CD4-positive, alpha-beta T cell (primary cell): Measurements from ENCODE around the gene ABCC8. TPM values are rescaled to one million over a fixed set of nuclear protein-coding genes. Genes with fewer than 3 reads are reported as not detected.
A peak's percentile ranks its signal among the peaks of the same experiment; 100 is the strongest.

Source experiments
- ATAC-seq: fragments of 200-7000 bp; cut with Tn5 transposase; one replicate; pipeline ENCODE4 v1.10.0; 2022; ENCODE audit warnings: mild to moderate bottlenecking; ENCODE audit not compliant: poor library complexity
- CTCF ChIA-PET: fragments of 350-600 bp; sonication (Branson Sonifier 250); formaldehyde crosslinking; loops from one replicate; lab custom pipeline; 2021; ENCODE audit warnings: antibody characterized with exemption, inconsistent platforms; lab: Charles Lee
- POLR2A ChIA-PET: fragments of 350-600 bp; sonication (Branson Sonifier 250); formaldehyde crosslinking; loops from one replicate; lab custom pipeline; 2021; ENCODE audit warnings: antibody characterized with exemption, inconsistent platforms; lab: Charles Lee
- DNase-seq, 14 experiments: peaks; one replicate each; pipeline ENCODE4 v3.0.0-alpha.2; 2013 to 2020; ENCODE audit warnings: mixed read lengths in 2 of 14
- H3K27ac ChIP-seq, 2 donors: one replicate each; pipeline versions ENCODE4 v1.5.1 to v1.7.0; 2013; ENCODE audit warnings: low read length in 2 of 2, low read depth in 1 of 2, mild to moderate bottlenecking in 1 of 2
- H3K27me3 ChIP-seq, 2 experiments: 1 replicate in 1 of 2; 2 replicates in 1 of 2; pipeline versions ENCODE4 v1.6.1 to v1.7.0; 2013; ENCODE audit warnings: low read length in 2 of 2, control low read depth in 1 of 2, mild to moderate bottlenecking in 1 of 2, moderate library complexity in 1 of 2; ENCODE audit not compliant: insufficient read depth in 2 of 2, control insufficient read depth in 1 of 2
- H3K36me3 ChIP-seq: one replicate; pipeline ENCODE4 v1.6.1; 2013; ENCODE audit warnings: low read length, control low read depth; ENCODE audit not compliant: insufficient read depth
- H3K4me1 ChIP-seq: one replicate; pipeline ENCODE4 v1.6.1; 2013; ENCODE audit warnings: low read length, control low read depth; ENCODE audit not compliant: insufficient read depth
- H3K4me3 ChIP-seq: one replicate; pipeline ENCODE4 v1.5.1; 2013; ENCODE audit warnings: mild to moderate bottlenecking, low read length, moderate library complexity
- H3K9me3 ChIP-seq, 2 experiments: 1 replicate in 1 of 2; 2 replicates in 1 of 2; pipeline versions ENCODE4 v1.6.1 to v1.7.0; 2013; ENCODE audit warnings: low read length in 2 of 2, mild to moderate bottlenecking in 2 of 2, control low read depth in 1 of 2, moderate library complexity in 1 of 2; ENCODE audit not compliant: control insufficient read depth in 1 of 2, insufficient read depth in 1 of 2
- H3K27ac Mint-ChIP-seq: one replicate; pipeline ENCODE4 v1.8.0; 2020; ENCODE audit warnings: mixed read lengths
- H3K27me3 Mint-ChIP-seq: one replicate; pipeline ENCODE4 v1.8.0; 2021; ENCODE audit warnings: mixed read lengths
- H3K36me3 Mint-ChIP-seq: one replicate; pipeline ENCODE4 v1.8.0; 2021; ENCODE audit warnings: low read depth, mixed read lengths
- H3K4me1 Mint-ChIP-seq: one replicate; pipeline ENCODE4 v1.8.0; 2021; ENCODE audit warnings: low read depth, mixed read lengths
- H3K4me3 Mint-ChIP-seq: one replicate; pipeline ENCODE4 v1.8.0; 2020; ENCODE audit warnings: mild to moderate bottlenecking, mixed read lengths
- H3K9me3 Mint-ChIP-seq: one replicate; pipeline ENCODE4 v1.8.0; 2020; ENCODE audit warnings: mixed read lengths
- CTCF ChIP-seq: fragments of 200-600 bp; IDR thresholded peaks from one replicate; pipeline ENCODE4 v1.8.0; 2022; ENCODE audit warnings: antibody characterized with exemption, mild to moderate bottlenecking
- intact Hi-C, 2 experiments: fragments of 100-400 bp; cut with DNase I in 1 of 2; cut with micrococcal nuclease in 1 of 2; formaldehyde crosslinking; loops; one replicate each; pipeline versions ENCODE4 v1.15.1 to v1.9.0; 2023 to 2025; cut with DNase I, micrococcal nuclease
- total RNA-seq, 174 experiments: library from RNA in 2 of 174; stranded (reverse) in 2 of 174; gene quantifications; one replicate each; pipeline ENCODE4 v1.2.3 and lab custom pipeline; 2021 to 2026

Gene ABCC8
- total RNA-seq, 2 experiments from 2014 or later = not detected

- no peak for DNase-seq
- no peaks in the 10 kb centered on the region for H3K36me3 ChIP-seq
- intact Hi-C loops = loop anchor here in 1 of 2 experiments (5.0 kb wide), 2 partner anchors 186 to 316 kb away; partner anchors contain the start of genes PIK3C2A and RPS13
- no peak overlapping the region for H3K4me3 ChIP-seq
- Mint-ChIP-seq H3K36me3 (no peaks in the 10 kb centered on the region), H3K27me3 (no peaks in the 10 kb centered on the region), H3K4me3 (no peak overlapping the region), H3K4me1 (no peaks in the 10 kb centered on the region), H3K27ac (no peak overlapping the region), H3K9me3 (no peaks in the 10 kb centered on the region)
- no peaks in the 10 kb centered on the region for H3K27me3 ChIP-seq
- peaks cover 15% of the 10 kb centered on the region for H3K4me1 ChIP-seq
- POLR2A ChIA-PET = no interaction called here
- no peak overlapping the region for H3K27ac ChIP-seq
- CTCF ChIA-PET = no interaction called here
- no peaks in the 10 kb centered on the region for H3K9me3 ChIP-seq
- no peak for TF ChIP-seq CTCF
- no peak for ATAC-seq
Measured at GRCh38 chr11:17392872-17393271, 83.8 kb downstream of the ABCC8 start.

- Mint-ChIP-seq H3K4me1 (no peaks in the 10 kb centered on the region), H3K36me3 (no peaks in the 10 kb centered on the region), H3K27me3 (no peaks in the 10 kb centered on the region), H3K4me3 (peak overlapping the region; percentile 12), H3K27ac (no peak overlapping the region), H3K9me3 (no peaks in the 10 kb centered on the region)
- TF ChIP-seq CTCF = no peak
- ATAC-seq = no peak
- no peak for DNase-seq
- ChIA-PET POLR2A (no interaction called here), CTCF (no interaction called here)
- Histone ChIP-seq H3K9me3 (no peaks in the 10 kb centered on the region), H3K4me1 (peaks cover 15% of the 10 kb centered on the region), H3K4me3 (no peak overlapping the region), H3K27ac (no peak overlapping the region), H3K36me3 (no peaks in the 10 kb centered on the region), H3K27me3 (no peaks in the 10 kb centered on the region)
- intact Hi-C loops = loop anchor here in 1 of 2 experiments (5.0 kb wide), 2 partner anchors 184 to 314 kb away; partner anchors contain the start of genes PIK3C2A and RPS13
Measured at GRCh38 chr11:17391493-17392355, 84.9 kb downstream of the ABCC8 start.

- CTCF ChIA-PET = interaction anchor here (0.5 to 1.7 kb wide), 3 partner anchors 36 to 188 kb away, joined by 3 to 7 read pairs (median 4); no protein-coding TSS in a partner anchor
- H3K36me3 ChIP-seq = no peaks in the 10 kb centered on the region
- Mint-ChIP-seq H3K9me3 (no peaks in the 10 kb centered on the region), H3K4me3 (peak overlapping the region; percentile 82), H3K4me1 (no peaks in the 10 kb centered on the region), H3K27ac (no peak overlapping the region), H3K36me3 (no peaks in the 10 kb centered on the region), H3K27me3 (no peaks in the 10 kb centered on the region)
- no peak for TF ChIP-seq CTCF
- ATAC-seq (no peak), DNase-seq (peak in 1 of 14 experiments; percentile 4)
- POLR2A ChIA-PET = no interaction called here
- H3K4me1 ChIP-seq = peaks cover 15% of the 10 kb centered on the region
- intact Hi-C loops = loop anchor here in 1 of 2 experiments (5.0 kb wide), 3 partner anchors 113 to 313 kb away; partner anchors contain the start of genes NUCB2, PIK3C2A and RPS13
- no peaks in the 10 kb centered on the region for H3K27me3 ChIP-seq
- peak overlapping the region; percentile 62 for H3K4me3 ChIP-seq
- no peak overlapping the region for H3K27ac ChIP-seq
- H3K9me3 ChIP-seq = no peaks in the 10 kb centered on the region
Measured at GRCh38 chr11:17389957-17390649, 86.5 kb downstream of the ABCC8 start.
